ENCODE results near the gene COG5. TPM values are rescaled to one million over a fixed set of nuclear protein-coding genes. Genes with fewer than 3 reads are reported as not detected.

The COG5 gene
- total RNA-seq, 1 experiment from 2014 or later = 20.2 TPM

GRCh38 chr7:107187774-107188173, 375.9 kb downstream of the COG5 start:
- H3K9me3 Mint-ChIP-seq = no peaks in the 10 kb centered on the region

More at GRCh38 chr7:107187774-107188173, 375.9 kb downstream of the COG5 start:
- no peak overlapping the region for H3K4me3 Mint-ChIP-seq
- no peak overlapping the region for H2BK15ac ChIP-seq (ENCODE audit: low read depth, low read length)
- H2AK5ac ChIP-seq (ENCODE audit: insufficient read length, low read length) = no peak overlapping the region
- no peaks in the 10 kb centered on the region for H3K79me1 ChIP-seq (ENCODE audit: insufficient read depth, low read depth, low read length, poor library complexity, severe bottlenecking)
- H3K9me3 ChIP-seq (ENCODE audit: control insufficient read depth, low read depth, low read length) = no peaks in the 10 kb centered on the region
- no peak overlapping the region for H3K4ac ChIP-seq (ENCODE audit: low read depth, low read length)
- no peaks in the 10 kb centered on the region for H3K4me1 ChIP-seq (ENCODE audit: insufficient read depth, low read length)
- peaks cover 11 to 66% (median 60%) of the 10 kb centered on the region in 3 experiments; a peak in 6 of 7 replicates for H3K36me3 Mint-ChIP-seq (ENCODE audit: insufficient read depth in 1 of 3, low read depth in 3 of 3)
- no peak overlapping the region for H3K14ac ChIP-seq (ENCODE audit: insufficient read depth, low read length)
- no peaks in the 10 kb centered on the region for H3K79me2 ChIP-seq (ENCODE audit: insufficient read depth, low read length)
- no peak overlapping the region for H4K8ac ChIP-seq (replicated peaks; ENCODE audit: insufficient read length, low read depth, low read length)
- H4K5ac ChIP-seq (ENCODE audit: insufficient read length, low read depth, low read length) = no peak overlapping the region
- H3T11ph ChIP-seq (ENCODE audit: low read length) = no peak overlapping the region
- no peak overlapping the region for H3K4me2 ChIP-seq (ENCODE audit: insufficient read depth, insufficient read length, low read length)
- H3K27me3 Mint-ChIP-seq (ENCODE audit: low read depth) = no peaks in the 10 kb centered on the region
- no peaks in the 10 kb centered on the region for H3K27me3 ChIP-seq (ENCODE audit: insufficient read depth, low read length)
- no peak overlapping the region for H2BK20ac ChIP-seq (ENCODE audit: low read depth, low read length, poor library complexity, severe bottlenecking)
- H2BK120ac ChIP-seq (ENCODE audit: low read depth, low read length, poor library complexity, severe bottlenecking) = no peak overlapping the region
- H3K23ac ChIP-seq (ENCODE audit: insufficient read length, low read depth, low read length) = no peak overlapping the region
- H2BK12ac ChIP-seq (ENCODE audit: insufficient read length, low read depth, low read length) = no peak overlapping the region
- H3K4me1 Mint-ChIP-seq = no peaks in the 10 kb centered on the region
- H4K91ac ChIP-seq (ENCODE audit: insufficient read length, low read depth, low read length) = no peak overlapping the region
- no peak for DNase-seq
- WGBS (ENCODE audit: extremely low coverage, insufficient read length, low lambda C conversion rate) = no CpG with 5 or more reads among the region's 2 CpGs
- H3K23me2 ChIP-seq (ENCODE audit: insufficient read length, low read depth, low read length, poor library complexity, severe bottlenecking) = no peaks in the 10 kb centered on the region
- H2BK5ac ChIP-seq (ENCODE audit: insufficient read length, low read length) = no peak overlapping the region
- H3K56ac ChIP-seq (ENCODE audit: insufficient read length, low read depth, low read length) = no peak overlapping the region
- H3K27ac Mint-ChIP-seq = no peak overlapping the region
- TF ChIP-seq, protein P1, sequence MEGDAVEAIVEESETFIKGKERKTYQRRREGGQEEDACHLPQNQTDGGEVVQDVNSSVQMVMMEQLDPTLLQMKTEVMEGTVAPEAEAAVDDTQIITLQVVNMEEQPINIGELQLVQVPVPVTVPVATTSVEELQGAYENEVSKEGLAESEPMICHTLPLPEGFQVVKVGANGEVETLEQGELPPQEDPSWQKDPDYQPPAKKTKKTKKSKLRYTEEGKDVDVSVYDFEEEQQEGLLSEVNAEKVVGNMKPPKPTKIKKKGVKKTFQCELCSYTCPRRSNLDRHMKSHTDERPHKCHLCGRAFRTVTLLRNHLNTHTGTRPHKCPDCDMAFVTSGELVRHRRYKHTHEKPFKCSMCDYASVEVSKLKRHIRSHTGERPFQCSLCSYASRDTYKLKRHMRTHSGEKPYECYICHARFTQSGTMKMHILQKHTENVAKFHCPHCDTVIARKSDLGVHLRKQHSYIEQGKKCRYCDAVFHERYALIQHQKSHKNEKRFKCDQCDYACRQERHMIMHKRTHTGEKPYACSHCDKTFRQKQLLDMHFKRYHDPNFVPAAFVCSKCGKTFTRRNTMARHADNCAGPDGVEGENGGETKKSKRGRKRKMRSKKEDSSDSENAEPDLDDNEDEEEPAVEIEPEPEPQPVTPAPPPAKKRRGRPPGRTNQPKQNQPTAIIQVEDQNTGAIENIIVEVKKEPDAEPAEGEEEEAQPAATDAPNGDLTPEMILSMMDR (conservative IDR thresholded peaks at IDR 0.05) = no peak
- H2AFZ ChIP-seq (ENCODE audit: low read length) = no peak overlapping the region
- H3K27ac ChIP-seq (ENCODE audit: insufficient read length, low read depth, low read length) = no peak overlapping the region
- no peaks in the 10 kb centered on the region for H4K20me1 ChIP-seq (ENCODE audit: control insufficient read depth, insufficient read depth, insufficient read length)
- H3K18ac ChIP-seq (ENCODE audit: insufficient read length, low read depth, low read length) = no peak overlapping the region
- no peak overlapping the region for H3K9ac ChIP-seq (ENCODE audit: extremely low read depth, insufficient read length, low read length)

All from H9 (cell line).